KMS-11 (cell line): ENCODE data around the gene PLEKHG1.

Experiments used
- H2AFZ ChIP-seq: fragments of 200-600 bp; sonication (generic); 2 replicates; pipeline ENCODE4 v1.6.1; 2016; ENCODE audit warnings: antibody characterized with exemption, mixed run types, low read depth
- H3K27ac ChIP-seq: fragments of 200-600 bp; sonication (generic); 2 replicates; pipeline ENCODE4 v1.6.1; 2016; ENCODE audit warnings: mild to moderate bottlenecking, mixed run types
- H3K27me3 ChIP-seq: fragments of 200-600 bp; sonication (generic); 2 replicates; pipeline ENCODE4 v1.6.1; 2017; ENCODE audit warnings: mild to moderate bottlenecking, low read depth, mixed run types, moderate library complexity; ENCODE audit not compliant: insufficient read depth
- H3K36me3 ChIP-seq: fragments of 200-600 bp; sonication (generic); 2 replicates; pipeline ENCODE4 v1.6.1; 2017; ENCODE audit warnings: mild to moderate bottlenecking, mixed run types; ENCODE audit not compliant: insufficient read depth
- H3K4me1 ChIP-seq: fragments of 200-600 bp; sonication (generic); 2 replicates; pipeline ENCODE4 v1.6.1; 2016; ENCODE audit warnings: mild to moderate bottlenecking, low read depth, mixed run types; ENCODE audit not compliant: poor library complexity, severe bottlenecking
- H3K4me2 ChIP-seq: fragments of 200-600 bp; sonication (generic); 2 replicates; pipeline ENCODE4 v1.7.0; 2016; ENCODE audit warnings: mild to moderate bottlenecking, mixed run types
- H3K4me3 ChIP-seq: fragments of 200-600 bp; sonication (generic); IDR thresholded peaks from 2 replicates; pipeline ENCODE4 v1.6.1; 2017; ENCODE audit warnings: low read depth, low read length, mixed read lengths; ENCODE audit not compliant: insufficient read depth
- H3K79me2 ChIP-seq: fragments of 200-600 bp; sonication (generic); 2 replicates; pipeline ENCODE4 v1.6.1; 2016; ENCODE audit warnings: low read depth, mixed run types; ENCODE audit not compliant: insufficient read depth
- H3K9ac ChIP-seq: fragments of 200-600 bp; sonication (generic); 2 replicates; pipeline ENCODE4 v1.6.1; 2016; ENCODE audit warnings: mild to moderate bottlenecking, mixed run types
- H4K20me1 ChIP-seq: fragments of 200-600 bp; sonication (generic); 2 replicates; pipeline ENCODE4 v1.6.1; 2016; ENCODE audit warnings: mild to moderate bottlenecking, mixed run types; ENCODE audit not compliant: insufficient read depth
- TF ChIP-seq, protein P1 (sequence below): fragments of 200-600 bp; sonication (generic); conservative IDR thresholded peaks from 2 replicates; pipeline ENCODE4 v1.6.1; 2017; ENCODE audit warnings: low read depth, mild to moderate bottlenecking, antibody characterized with exemption, low read length, moderate library complexity, mixed read lengths

Gene PLEKHG1

DNA sequence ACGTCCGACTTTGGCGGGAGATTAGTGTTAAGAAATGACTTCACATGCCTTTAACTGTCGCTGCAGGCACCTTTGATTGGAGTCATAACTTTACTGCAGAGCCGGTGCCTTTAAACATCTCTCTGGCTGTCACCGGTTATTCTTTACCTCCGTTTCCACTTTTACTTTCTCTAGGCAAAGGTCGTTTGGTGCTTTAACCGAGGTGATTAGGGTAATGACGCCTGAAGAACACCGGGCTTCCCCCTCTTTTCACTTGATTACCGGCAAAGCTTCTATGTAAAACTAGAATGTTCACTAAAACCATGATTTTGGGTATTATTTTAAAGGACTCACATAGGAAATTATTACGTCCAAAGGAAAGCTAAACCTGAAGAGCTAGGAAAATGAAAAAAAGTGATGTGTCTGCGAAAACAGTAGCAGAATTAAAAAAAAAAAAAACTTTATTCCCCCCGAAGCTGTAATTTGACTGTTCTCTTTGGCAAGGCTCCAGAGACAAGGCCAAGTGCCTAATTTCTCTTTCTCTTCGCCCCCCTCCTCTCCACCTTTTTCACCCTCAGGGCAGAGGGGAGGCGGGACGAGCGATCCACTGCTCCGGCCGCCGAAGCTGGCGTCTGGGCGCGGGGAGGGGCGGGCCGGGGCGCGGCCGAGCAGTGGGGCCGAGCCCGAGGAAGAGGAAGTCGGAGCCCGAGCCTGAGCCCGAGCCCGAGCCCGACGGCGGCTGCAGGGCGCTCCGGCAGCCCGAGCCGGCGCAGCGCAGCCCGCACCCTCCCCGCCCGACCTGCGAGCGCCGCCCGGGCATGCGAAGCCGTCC lies at the start of gene PLEKHG1:
Gene PLEKHG1, plus strand, starts transcription at position 687 of the 811 bp plus-strand sequence. CDS start 133,797 bp downstream, outside the sequence.
- no peaks in the 10 kb centered on the region for H3K36me3 ChIP-seq
- H3K4me1 ChIP-seq: peaks cover 17% of the 10 kb centered on the region
- H3K9ac ChIP-seq: peak within 1 kb of the TSS; percentile 4; the same call in 1 of the 2 replicates
- no peaks in the 10 kb centered on the region for H3K27me3 ChIP-seq
- H4K20me1 ChIP-seq: no peaks in the 10 kb centered on the region
- H3K4me3 ChIP-seq: no peak within 1 kb of the TSS
- H3K79me2 ChIP-seq: no peaks in the 10 kb centered on the region
- peak within 1 kb of the TSS; percentile 73 for H2AFZ ChIP-seq
- no peak within 1 kb of the TSS for H3K27ac ChIP-seq
- TF ChIP-seq, protein P1, sequence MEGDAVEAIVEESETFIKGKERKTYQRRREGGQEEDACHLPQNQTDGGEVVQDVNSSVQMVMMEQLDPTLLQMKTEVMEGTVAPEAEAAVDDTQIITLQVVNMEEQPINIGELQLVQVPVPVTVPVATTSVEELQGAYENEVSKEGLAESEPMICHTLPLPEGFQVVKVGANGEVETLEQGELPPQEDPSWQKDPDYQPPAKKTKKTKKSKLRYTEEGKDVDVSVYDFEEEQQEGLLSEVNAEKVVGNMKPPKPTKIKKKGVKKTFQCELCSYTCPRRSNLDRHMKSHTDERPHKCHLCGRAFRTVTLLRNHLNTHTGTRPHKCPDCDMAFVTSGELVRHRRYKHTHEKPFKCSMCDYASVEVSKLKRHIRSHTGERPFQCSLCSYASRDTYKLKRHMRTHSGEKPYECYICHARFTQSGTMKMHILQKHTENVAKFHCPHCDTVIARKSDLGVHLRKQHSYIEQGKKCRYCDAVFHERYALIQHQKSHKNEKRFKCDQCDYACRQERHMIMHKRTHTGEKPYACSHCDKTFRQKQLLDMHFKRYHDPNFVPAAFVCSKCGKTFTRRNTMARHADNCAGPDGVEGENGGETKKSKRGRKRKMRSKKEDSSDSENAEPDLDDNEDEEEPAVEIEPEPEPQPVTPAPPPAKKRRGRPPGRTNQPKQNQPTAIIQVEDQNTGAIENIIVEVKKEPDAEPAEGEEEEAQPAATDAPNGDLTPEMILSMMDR: no peak
- peak within 1 kb of the TSS; percentile 88 for H3K4me2 ChIP-seq

DNA sequence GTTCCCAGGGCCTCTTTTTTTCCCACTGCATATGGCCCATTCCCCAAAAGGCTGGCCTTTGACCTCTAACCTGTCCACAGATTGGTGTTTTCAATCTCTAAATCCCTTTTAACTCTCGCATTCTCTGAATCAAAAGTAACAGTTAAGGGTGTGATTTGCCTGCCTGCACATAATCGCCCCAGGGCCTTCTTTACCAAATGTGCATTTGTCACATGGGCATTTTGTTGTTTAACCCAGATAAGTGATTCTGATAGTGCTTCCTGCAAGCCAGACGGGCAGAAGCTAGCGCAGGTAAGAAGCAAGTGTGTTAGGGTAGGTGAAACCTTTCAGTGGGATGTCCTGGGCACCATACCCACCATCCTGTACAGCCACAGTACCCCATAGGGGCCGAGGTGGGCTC lies 49.4 kb upstream of the PLEKHG1 start:
- Histone ChIP-seq H3K4me3 (no peak overlapping the region), H3K9ac (no peak overlapping the region), H3K27me3 (no peaks in the 10 kb centered on the region), H4K20me1 (no peaks in the 10 kb centered on the region), H3K4me1 (no peaks in the 10 kb centered on the region), H3K36me3 (no peaks in the 10 kb centered on the region), H3K27ac (no peak overlapping the region), H2AFZ (no peak overlapping the region), H3K79me2 (no peaks in the 10 kb centered on the region), H3K4me2 (no peak overlapping the region)
- TF ChIP-seq, protein P1: no peak

DNA sequence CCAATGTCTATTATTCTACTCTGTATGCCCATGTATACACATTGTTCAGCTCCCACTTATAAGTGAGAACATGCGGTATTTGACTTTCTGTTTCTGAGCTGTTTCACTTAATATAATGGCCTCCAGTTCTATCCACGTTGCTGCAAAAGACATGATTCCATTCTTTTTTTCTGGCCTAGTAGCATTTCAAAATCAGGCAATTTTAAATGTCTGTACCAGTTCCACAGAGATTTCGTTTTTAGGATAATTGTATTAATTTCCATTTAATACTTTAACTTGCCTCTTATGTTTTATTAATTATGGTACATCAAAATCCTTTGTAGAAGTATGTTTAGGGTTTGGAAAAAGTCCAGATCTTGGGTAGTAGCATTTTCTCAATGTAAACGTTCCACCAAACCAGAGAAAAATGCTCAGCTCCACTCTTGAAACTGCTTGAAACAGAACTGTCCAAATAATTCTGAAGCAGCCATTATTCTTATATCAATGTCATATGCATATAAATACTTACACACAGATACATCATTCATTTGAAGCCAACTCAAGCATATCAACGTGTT lies 42.6 kb upstream of the PLEKHG1 start:
- Histone ChIP-seq H3K9ac (no peak overlapping the region), H3K79me2 (no peaks in the 10 kb centered on the region), H3K4me1 (no peaks in the 10 kb centered on the region), H3K36me3 (no peaks in the 10 kb centered on the region), H3K4me3 (no peak overlapping the region), H3K27me3 (no peaks in the 10 kb centered on the region), H3K27ac (no peak overlapping the region), H3K4me2 (no peak overlapping the region), H2AFZ (no peak overlapping the region), H4K20me1 (no peaks in the 10 kb centered on the region)
- TF ChIP-seq, protein P1: no peak

DNA sequence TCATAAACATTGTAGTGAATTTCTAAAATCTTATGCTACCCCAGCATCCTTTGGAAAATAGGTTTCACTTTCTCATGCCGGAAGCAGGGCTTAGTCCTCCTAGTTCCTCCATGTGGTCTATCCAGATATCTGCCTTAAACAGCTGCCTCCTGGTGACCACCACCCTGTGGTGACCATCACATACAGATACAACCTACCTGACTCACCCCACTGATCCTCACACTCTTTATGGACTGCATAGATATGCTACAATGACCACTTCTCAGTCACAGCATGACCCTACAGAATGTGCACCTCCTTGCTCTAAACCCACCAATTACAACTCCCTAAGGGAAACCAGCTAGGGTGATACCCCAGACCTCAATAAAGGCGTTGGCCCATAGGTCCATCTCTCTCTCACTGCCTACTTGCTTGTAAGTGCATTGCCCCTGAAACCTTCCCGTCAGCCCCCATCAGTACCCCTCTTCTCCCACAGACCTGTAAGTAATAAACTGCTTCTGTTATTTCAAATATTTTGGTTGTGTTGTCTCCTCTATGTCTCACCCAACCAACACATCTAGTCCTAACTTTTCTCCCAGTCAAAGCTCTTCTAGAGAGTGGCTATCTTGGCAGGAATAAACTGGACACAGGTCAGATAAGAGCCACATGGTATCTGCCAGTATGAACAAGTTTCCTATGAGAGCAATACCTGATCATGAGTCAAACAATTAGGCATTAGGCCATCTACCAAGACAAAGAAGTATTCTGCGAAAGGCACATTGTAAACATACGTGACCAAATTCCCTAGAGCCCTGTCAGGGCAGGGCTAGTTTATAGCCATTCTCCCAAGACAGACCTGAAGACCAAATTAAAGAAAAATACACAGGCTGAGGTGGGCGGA lies 39.4 kb upstream of the PLEKHG1 start:
- TF ChIP-seq, protein P1: no peak
- no peak overlapping the region for H3K9ac ChIP-seq
- H3K4me3 ChIP-seq: no peak overlapping the region
- no peaks in the 10 kb centered on the region for H3K27me3 ChIP-seq
- no peaks in the 10 kb centered on the region for H3K4me1 ChIP-seq
- no peaks in the 10 kb centered on the region for H3K79me2 ChIP-seq
- no peak overlapping the region for H2AFZ ChIP-seq
- no peak overlapping the region for H3K27ac ChIP-seq
- H3K4me2 ChIP-seq: no peak overlapping the region
- no peaks in the 10 kb centered on the region for H3K36me3 ChIP-seq
- H4K20me1 ChIP-seq: no peaks in the 10 kb centered on the region
